Natural killer cell (primary cell): ENCODE measurements around the gene ANKRD6. TPM values are rescaled to one million over a fixed set of nuclear protein-coding genes. Genes with fewer than 3 reads are reported as not detected.

ENCODE experiments used
- ATAC-seq, 3 donors: fragments of 150-1000 bp in 2 of 3; fragments of 200-7000 bp in 1 of 3; cut with Tn5 transposase; 1 replicate in 1 of 3; 2 replicates in 2 of 3; pipeline ENCODE4 v1.10.0; 2021; ENCODE audit warnings: mild to moderate bottlenecking in 2 of 3, moderate library complexity in 2 of 3
- DNase-seq, 2 donors: peaks; one replicate each; pipeline versions ENCODE4 v3.0.0 to v3.0.0-alpha.2; 2013 to 2021; ENCODE audit warnings: mixed read lengths in 1 of 2
- H3K27ac ChIP-seq: one replicate; pipeline ENCODE4 v1.5.1; 2013; ENCODE audit warnings: mild to moderate bottlenecking, low read length
- H3K27me3 ChIP-seq: one replicate; pipeline ENCODE4 v1.6.1; 2013; ENCODE audit warnings: low read length; ENCODE audit not compliant: control insufficient read depth, insufficient read depth
- H3K36me3 ChIP-seq: one replicate; pipeline ENCODE4 v1.6.1; 2013; ENCODE audit warnings: low read length; ENCODE audit not compliant: control insufficient read depth, insufficient read depth
- H3K4me1 ChIP-seq: one replicate; pipeline ENCODE4 v1.6.1; 2013; ENCODE audit warnings: low read length; ENCODE audit not compliant: control insufficient read depth, insufficient read depth
- H3K4me3 ChIP-seq: one replicate; pipeline ENCODE4 v1.5.1; 2013; ENCODE audit warnings: low read length
- H3K9me3 ChIP-seq: one replicate; pipeline ENCODE4 v1.6.1; 2013; ENCODE audit warnings: low read length; ENCODE audit not compliant: control insufficient read depth, insufficient read depth
- H3K27ac Mint-ChIP-seq, 2 donors: one replicate each; pipeline ENCODE4 v1.8.0; 2022; ENCODE audit warnings: mild to moderate bottlenecking in 2 of 2, mixed read lengths in 2 of 2, moderate library complexity in 1 of 2
- H3K27me3 Mint-ChIP-seq, 2 donors: one replicate each; pipeline ENCODE4 v1.8.0; 2022; ENCODE audit warnings: low read depth in 2 of 2, mixed read lengths in 2 of 2
- H3K36me3 Mint-ChIP-seq: one replicate; pipeline ENCODE4 v1.8.0; 2022; ENCODE audit warnings: mixed read lengths
- H3K4me1 Mint-ChIP-seq, 2 donors: one replicate each; pipeline ENCODE4 v1.8.0; 2022; ENCODE audit warnings: mixed read lengths in 2 of 2
- H3K4me3 Mint-ChIP-seq: one replicate; pipeline ENCODE4 v1.8.0; 2022; ENCODE audit warnings: mild to moderate bottlenecking, moderate library complexity, mixed read lengths
- H3K9me3 Mint-ChIP-seq, 2 donors: one replicate each; pipeline ENCODE4 v1.8.0; 2022; ENCODE audit warnings: mixed read lengths in 2 of 2
- WGBS: methylation state at CpG from one replicate; pipeline ENCODE4 v1.1.7; 2013; ENCODE audit warnings: missing lambda C conversion rate; ENCODE audit not compliant: insufficient coverage; 5-methylcytosine and 5-hydroxymethylcytosine counted together
- intact Hi-C: fragments of 100-400 bp; cut with micrococcal nuclease; formaldehyde crosslinking; loops from one replicate; pipeline ENCODE4 v1.14.2; 2022
- total RNA-seq, 4 donors: library from RNA; stranded (reverse); fragments of 120-200 nt in 1 of 4; gene quantifications; one replicate each; pipeline versions ENCODE4 v1.2.3 to v1.2.4, GENCODE V29; 2013 to 2022
- TF ChIP-seq, protein P1 (sequence below): fragments of 200-600 bp; IDR thresholded peaks from one replicate; pipeline ENCODE4 v1.8.0; 2022; ENCODE audit warnings: antibody characterized with exemption

Gene ANKRD6
- total RNA-seq, 3 donors from 2014 or later (not counting 1 experiment from before 2014, with no cell fraction given) = 4.5 to 9.0 (median 4.6) TPM

DNA sequence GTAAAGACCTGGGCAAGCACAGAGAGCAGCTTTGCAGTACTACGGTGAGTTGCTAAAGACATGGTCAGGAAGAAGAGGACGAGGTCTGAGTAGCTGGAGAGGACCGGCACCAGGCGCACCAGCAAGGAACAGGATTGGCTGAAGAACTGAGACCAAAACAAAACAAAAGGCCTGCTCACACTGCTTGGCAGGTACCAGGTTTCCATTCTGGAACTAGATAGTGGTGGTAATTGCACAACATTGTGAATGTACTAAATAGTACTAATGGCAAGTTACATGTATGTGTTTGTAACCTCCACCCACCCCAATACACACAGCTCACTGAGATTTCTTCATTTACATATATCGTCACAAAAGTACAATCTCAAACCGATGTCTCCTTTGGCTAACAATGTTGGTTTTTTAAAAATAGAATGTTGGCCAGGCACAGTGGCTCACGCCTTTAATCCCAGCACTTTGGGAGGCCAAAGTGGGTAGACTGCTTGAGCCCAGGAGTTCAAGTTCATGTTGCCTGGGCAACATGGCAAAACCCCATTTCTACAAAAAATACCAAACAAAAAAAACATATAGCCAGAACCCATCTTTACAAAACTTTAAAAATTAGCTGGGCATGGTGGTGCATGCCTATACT, 238.1 kb downstream of the ANKRD6 start:
- Histone ChIP-seq H3K4me3 (no peak overlapping the region), H3K27ac (no peak overlapping the region), H3K4me1 (no peaks in the 10 kb centered on the region), H3K9me3 (no peaks in the 10 kb centered on the region), H3K36me3 (peaks cover 72% of the 10 kb centered on the region), H3K27me3 (no peaks in the 10 kb centered on the region)
- Mint-ChIP-seq H3K9me3 (no peaks in the 10 kb centered on the region), H3K27ac (no peak overlapping the region), H3K27me3 (no peaks in the 10 kb centered on the region), H3K36me3 (peaks cover 20% of the 10 kb centered on the region), H3K4me1 (no peaks in the 10 kb centered on the region), H3K4me3 (no peak overlapping the region)
- ATAC-seq (no peak), DNase-seq (no peak)
- intact Hi-C loops = no loop called here
- TF ChIP-seq, protein P1, sequence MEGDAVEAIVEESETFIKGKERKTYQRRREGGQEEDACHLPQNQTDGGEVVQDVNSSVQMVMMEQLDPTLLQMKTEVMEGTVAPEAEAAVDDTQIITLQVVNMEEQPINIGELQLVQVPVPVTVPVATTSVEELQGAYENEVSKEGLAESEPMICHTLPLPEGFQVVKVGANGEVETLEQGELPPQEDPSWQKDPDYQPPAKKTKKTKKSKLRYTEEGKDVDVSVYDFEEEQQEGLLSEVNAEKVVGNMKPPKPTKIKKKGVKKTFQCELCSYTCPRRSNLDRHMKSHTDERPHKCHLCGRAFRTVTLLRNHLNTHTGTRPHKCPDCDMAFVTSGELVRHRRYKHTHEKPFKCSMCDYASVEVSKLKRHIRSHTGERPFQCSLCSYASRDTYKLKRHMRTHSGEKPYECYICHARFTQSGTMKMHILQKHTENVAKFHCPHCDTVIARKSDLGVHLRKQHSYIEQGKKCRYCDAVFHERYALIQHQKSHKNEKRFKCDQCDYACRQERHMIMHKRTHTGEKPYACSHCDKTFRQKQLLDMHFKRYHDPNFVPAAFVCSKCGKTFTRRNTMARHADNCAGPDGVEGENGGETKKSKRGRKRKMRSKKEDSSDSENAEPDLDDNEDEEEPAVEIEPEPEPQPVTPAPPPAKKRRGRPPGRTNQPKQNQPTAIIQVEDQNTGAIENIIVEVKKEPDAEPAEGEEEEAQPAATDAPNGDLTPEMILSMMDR = no peak
- 100% methylated on average over 7 of the region's 7 CpGs for WGBS

- H3K27me3 Mint-ChIP-seq = no peaks in the 10 kb centered on the region
- no peaks in the 10 kb centered on the region for H3K9me3 Mint-ChIP-seq
- peaks cover 22% of the 10 kb centered on the region for H3K36me3 Mint-ChIP-seq
- H3K4me1 ChIP-seq = no peaks in the 10 kb centered on the region
- ATAC-seq (no peak), DNase-seq (no peak)
- WGBS = 95% methylated on average over 7 of the region's 7 CpGs
- H3K27ac Mint-ChIP-seq = no peak overlapping the region
- H3K4me1 Mint-ChIP-seq = no peaks in the 10 kb centered on the region
- intact Hi-C loops = no loop called here
- no peaks in the 10 kb centered on the region for H3K9me3 ChIP-seq
- H3K36me3 ChIP-seq = peaks cover 85% of the 10 kb centered on the region
- no peak overlapping the region for H3K27ac ChIP-seq
- H3K4me3 Mint-ChIP-seq = no peak overlapping the region
- no peaks in the 10 kb centered on the region for H3K27me3 ChIP-seq
- H3K4me3 ChIP-seq = no peak overlapping the region
- TF ChIP-seq, protein P1 = no peak
Observed at GRCh38 chr6:89675949-89676748, 243.2 kb downstream of the ANKRD6 start.

DNA sequence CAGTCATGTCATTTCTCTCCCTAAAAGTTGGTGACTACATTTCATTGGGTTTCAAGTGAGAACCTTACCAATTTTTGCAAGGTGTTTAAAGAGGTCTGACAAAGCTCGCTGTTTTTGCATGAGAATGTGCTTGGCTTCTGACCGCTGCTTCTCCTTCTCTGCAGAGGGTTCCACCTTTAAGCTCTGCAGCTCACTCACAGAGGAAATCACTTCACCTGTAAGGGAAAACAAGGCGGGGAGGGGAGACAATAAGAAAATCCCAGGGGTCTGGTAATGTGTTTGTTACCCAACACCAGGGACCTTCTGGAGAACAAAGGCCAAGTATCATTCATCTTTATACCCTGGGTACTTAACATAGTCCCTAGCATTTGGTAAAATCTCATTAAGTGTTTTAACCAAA, 245.6 kb downstream of the ANKRD6 start:
- H3K4me3 ChIP-seq = no peak overlapping the region
- no peaks in the 10 kb centered on the region for H3K27me3 Mint-ChIP-seq
- peaks cover 14% of the 10 kb centered on the region for H3K36me3 Mint-ChIP-seq

More for the DNA sequence above, 245.6 kb downstream of the ANKRD6 start:
- Histone ChIP-seq H3K9me3 (no peaks in the 10 kb centered on the region), H3K27ac (no peak overlapping the region), H3K4me1 (no peaks in the 10 kb centered on the region), H3K36me3 (peaks cover 77% of the 10 kb centered on the region), H3K27me3 (no peaks in the 10 kb centered on the region)
- DNase-seq (no peak), ATAC-seq (no peak)
- WGBS = 100% methylated on average over 2 of the region's 3 CpGs
- TF ChIP-seq, protein P1 = no peak
- intact Hi-C loops = no loop called here
- Mint-ChIP-seq H3K4me1 (no peaks in the 10 kb centered on the region), H3K4me3 (no peak overlapping the region), H3K27ac (no peak overlapping the region), H3K9me3 (no peaks in the 10 kb centered on the region)
